ENCODE measurements around the gene OVCH2.
"Not testable (repeated sequence)": the region's sequence is repeated elsewhere in the genome, so short reads cannot be mapped to it uniquely, and the experiment has no call there.

OVCH2 gene, protein sequence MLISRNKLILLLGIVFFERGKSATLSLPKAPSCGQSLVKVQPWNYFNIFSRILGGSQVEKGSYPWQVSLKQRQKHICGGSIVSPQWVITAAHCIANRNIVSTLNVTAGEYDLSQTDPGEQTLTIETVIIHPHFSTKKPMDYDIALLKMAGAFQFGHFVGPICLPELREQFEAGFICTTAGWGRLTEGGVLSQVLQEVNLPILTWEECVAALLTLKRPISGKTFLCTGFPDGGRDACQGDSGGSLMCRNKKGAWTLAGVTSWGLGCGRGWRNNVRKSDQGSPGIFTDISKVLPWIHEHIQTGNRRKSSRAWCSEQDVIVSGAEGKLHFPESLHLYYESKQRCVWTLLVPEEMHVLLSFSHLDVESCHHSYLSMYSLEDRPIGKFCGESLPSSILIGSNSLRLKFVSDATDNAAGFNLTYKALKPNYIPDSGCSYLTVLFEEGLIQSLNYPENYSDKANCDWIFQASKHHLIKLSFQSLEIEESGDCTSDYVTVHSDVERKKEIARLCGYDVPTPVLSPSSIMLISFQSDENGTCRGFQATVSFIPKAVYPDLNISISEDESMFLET

DNA sequence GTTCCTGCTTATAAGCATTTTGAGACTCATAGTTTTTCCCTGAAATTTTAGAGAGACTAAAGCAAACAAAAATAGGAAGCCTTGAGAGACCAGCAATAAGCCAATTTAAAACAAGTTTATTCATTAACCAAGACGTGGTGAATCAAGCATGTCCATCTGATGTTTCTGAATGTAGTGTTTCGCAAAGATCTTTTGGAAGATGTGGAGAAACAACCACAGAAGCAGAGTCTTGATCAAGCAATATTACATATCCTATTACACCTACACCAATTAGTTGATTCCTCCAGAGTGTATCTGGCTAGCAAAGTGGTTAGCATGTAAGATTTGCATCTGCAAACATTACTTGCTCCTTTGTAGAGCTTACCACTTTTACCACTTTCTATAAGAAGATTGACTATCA, at the start of gene OVCH2:
Gene OVCH2 (minus strand): TSS at position 101 of the 400 bp plus-strand sequence. CDS start 83 bp downstream, at position 18.
- in situ Hi-C loops (cut with MboI; ENCODE audit: low sequenced_read_pairs): no loop called here

DNA sequence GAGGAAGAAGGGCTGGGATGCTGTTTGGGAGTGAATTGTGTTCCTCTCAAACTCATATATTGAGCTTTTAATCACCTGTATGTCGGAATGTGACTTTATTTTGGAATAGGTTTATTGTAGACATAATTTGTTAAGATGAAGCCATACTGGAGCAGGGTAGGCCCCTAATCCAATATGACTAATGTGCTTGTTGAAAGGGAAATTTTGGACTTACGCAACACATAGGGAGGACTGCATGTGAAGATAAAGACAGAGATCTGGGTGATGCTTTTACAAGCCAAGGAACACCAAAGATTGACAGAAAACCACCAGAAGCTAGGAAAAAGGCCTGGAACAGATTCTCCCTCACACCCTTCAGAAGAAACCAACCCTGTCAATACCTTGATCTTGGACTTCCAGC, 43.2 kb upstream of the OVCH2 start:
- in situ Hi-C loops (cut with MboI; ENCODE audit: low sequenced_read_pairs): no loop called here

DNA sequence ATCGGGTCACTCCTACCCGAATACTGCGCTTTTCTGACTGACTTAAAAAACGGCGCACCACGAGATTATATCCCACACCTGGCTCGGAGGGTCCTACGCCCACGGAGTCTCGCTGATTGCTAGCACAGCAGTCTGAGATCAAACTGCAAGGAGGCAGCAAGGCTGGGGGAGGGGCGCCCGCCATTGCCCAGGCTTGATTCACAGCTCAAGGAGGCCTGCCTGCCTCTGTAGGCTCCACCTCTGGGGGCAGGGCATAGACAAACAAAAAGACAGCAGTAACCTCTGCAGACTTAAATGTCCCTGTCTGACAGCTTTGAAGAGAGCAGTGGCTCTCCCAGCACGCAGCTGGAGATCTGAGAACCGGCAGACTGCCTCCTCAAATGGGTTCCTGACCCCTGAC, 28.5 kb upstream of the OVCH2 start:
- in situ Hi-C loops (cut with MboI; ENCODE audit: low sequenced_read_pairs): not testable (repeated sequence)

DNA sequence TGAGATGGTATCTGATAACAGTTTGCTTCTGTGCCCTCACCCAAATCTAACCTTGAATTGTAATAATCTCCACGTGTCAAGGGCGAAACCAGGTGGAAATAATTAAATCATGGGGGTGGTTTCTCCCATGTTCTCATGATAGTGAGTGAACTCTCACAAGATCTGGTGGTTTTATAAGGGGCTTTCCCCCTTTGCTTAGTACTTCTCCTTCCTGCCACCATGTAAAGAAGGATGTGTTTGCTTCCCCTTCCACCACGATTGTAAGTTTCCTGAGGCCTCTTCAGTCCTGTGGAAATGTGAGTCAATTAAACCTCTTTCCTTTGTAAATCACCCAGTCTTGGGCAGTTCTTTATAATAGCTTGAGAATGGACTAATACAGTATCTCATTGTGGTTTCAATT, 8.5 kb upstream of the OVCH2 start:
- in situ Hi-C loops (cut with MboI; ENCODE audit: low sequenced_read_pairs): no loop called here

GRCh38 chr11:7703740-7704139, 2.5 kb downstream of the OVCH2 start:
- in situ Hi-C loops (cut with MboI; ENCODE audit: low sequenced_read_pairs): no loop called here

- in situ Hi-C loops (cut with MboI; ENCODE audit: low sequenced_read_pairs): loop anchor here (25.0 kb wide), 1 partner anchor 584 kb away; no protein-coding TSS in a partner anchor
Measured at GRCh38 chr11:7696424-7696823, 9.9 kb downstream of the OVCH2 start.

GRCh38 chr11:7694235-7694634, 12.0 kb downstream of the OVCH2 start:
- in situ Hi-C loops (cut with MboI; ENCODE audit: low sequenced_read_pairs): loop anchor here (25.0 kb wide), 1 partner anchor 582 kb away; no protein-coding TSS in a partner anchor

- in situ Hi-C loops (cut with MboI; ENCODE audit: low sequenced_read_pairs): loop anchor here (25.0 kb wide), 1 partner anchor 580 kb away; no protein-coding TSS in a partner anchor
Measured at GRCh38 chr11:7692426-7692825, 13.9 kb downstream of the OVCH2 start.

GRCh38 chr11:7691759-7692350, 14.4 kb downstream of the OVCH2 start:
- in situ Hi-C loops (cut with MboI; ENCODE audit: low sequenced_read_pairs): loop anchor here (25.0 kb wide), 1 partner anchor 580 kb away; no protein-coding TSS in a partner anchor

DNA sequence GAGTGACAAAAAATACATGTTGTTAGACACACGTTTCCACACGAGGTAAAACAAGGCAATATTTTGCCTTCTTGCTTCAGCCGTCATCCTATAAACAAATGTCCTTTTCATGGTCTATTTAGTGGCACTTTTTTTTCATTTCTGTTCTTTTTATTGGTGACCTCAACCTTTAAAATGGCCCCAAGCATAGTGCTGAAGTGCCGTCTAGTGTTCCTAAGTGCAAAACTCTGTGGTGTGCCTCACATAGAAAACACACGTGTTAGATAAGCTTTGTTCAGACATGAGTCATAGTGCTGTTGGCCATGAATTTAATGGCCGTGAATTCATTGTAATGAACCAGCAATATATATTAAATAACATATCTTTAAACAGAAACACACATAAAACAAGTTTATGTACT, 15.6 kb downstream of the OVCH2 start:
- in situ Hi-C loops (cut with MboI; ENCODE audit: low sequenced_read_pairs): loop anchor here (25.0 kb wide), 1 partner anchor 578 kb away; no protein-coding TSS in a partner anchor

GRCh38 chr11:7689239-7689638, 17.0 kb downstream of the OVCH2 start:
- in situ Hi-C loops (cut with MboI; ENCODE audit: low sequenced_read_pairs): loop anchor here (25.0 kb wide), 1 partner anchor 577 kb away; no protein-coding TSS in a partner anchor

DNA sequence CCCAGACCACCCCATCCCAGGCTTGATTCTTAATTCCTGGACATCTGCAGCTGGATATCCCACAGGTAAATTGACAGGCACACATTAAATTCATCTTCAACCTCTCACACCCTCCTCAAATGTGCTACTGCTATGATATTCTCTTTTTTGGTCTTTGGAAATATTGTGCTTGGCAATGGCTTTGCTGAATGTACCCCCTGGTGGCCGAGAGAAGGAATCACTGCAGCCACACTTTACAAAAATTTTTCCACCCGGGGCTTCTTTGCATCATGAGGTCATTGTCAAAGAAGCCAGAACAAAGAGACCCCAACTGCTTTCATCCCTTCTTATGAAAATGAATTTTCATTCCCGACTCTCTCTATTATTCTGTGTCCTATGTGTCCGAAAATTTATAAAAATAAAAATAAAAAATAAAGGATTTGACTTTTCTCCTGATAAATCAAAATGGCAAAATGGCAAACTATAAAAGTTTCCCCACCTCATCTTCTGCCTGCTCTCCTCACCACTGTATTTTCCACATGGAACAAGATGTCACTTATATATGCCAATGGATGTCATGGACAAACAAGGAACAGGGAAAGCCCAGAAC, 17.9 kb downstream of the OVCH2 start:
- in situ Hi-C loops (cut with MboI; ENCODE audit: low sequenced_read_pairs): loop anchor here (25.0 kb wide), 1 partner anchor 576 kb away; no protein-coding TSS in a partner anchor

DNA sequence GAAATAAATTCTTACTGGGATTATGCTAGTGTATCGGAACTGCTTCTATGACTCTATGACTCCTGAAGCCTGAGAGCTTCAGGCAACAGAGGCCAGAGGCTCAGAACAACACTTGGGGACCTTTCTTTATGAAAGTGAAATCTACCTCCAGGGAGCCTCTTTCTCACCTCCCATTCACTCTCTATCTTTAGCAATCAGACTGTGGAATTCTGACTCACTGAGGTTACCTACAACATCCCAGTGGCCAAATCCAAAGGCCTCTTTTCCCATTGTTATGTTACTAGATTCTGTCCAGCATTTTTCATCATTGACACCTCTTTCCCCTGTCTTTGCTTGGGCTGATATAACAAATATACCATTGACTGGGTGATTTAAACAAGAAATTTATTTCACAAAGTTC, 18.9 kb downstream of the OVCH2 start:
- in situ Hi-C loops (cut with MboI; ENCODE audit: low sequenced_read_pairs): loop anchor here (25.0 kb wide), 1 partner anchor 575 kb away; no protein-coding TSS in a partner anchor

DNA sequence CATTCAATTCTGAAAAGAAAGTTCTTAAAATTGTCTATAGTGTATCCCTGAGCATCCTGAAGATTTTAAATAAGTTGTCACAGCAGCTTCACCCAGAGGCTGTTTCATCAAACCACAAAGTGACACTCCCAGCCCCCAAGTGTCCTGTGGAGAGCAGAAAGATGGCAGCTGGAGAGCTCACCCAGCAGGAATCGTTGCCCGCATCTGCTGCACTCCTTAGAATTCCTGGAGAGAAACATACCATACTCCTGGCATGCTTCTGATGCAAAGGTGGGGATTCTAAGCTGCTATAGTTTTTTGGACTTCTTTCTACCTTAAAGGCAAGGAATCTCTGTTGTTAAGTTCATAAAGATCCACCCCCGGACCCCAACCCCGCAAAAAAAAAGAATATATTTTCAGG, 19.5 kb downstream of the OVCH2 start:
- in situ Hi-C loops (cut with MboI; ENCODE audit: low sequenced_read_pairs): loop anchor here (25.0 kb wide), 1 partner anchor 574 kb away; no protein-coding TSS in a partner anchor

DNA sequence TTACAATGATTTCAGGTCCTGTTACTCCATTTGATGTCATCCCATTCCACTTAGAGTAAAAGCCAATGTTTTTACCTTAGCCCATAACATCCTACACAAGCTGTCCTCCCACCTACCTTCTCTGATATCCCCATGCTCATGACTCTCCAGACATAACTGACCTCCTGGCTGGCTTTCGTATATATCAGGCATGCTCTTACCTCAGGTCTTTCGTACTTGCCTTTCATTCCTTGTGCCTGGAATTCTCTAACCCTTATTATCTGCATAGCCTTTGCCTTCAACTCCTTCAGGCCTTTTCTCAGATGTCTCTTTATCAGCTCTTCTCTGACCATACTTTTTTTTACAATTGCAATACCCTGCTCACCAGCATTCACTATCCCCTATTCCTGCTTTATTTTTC, 22.7 kb downstream of the OVCH2 start:
- in situ Hi-C loops (cut with MboI; ENCODE audit: low sequenced_read_pairs): loop anchor here (25.0 kb wide), 1 partner anchor 571 kb away; no protein-coding TSS in a partner anchor

GRCh38 chr11:7677796-7678201, 28.5 kb downstream of the OVCH2 start:
- in situ Hi-C loops (cut with MboI; ENCODE audit: low sequenced_read_pairs): loop anchor here (25.0 kb wide), 1 partner anchor 565 kb away; no protein-coding TSS in a partner anchor

GRCh38 chr11:7677071-7677470, 29.2 kb downstream of the OVCH2 start:
- in situ Hi-C loops (cut with MboI; ENCODE audit: low sequenced_read_pairs): loop anchor here (25.0 kb wide), 1 partner anchor 565 kb away; no protein-coding TSS in a partner anchor

DNA sequence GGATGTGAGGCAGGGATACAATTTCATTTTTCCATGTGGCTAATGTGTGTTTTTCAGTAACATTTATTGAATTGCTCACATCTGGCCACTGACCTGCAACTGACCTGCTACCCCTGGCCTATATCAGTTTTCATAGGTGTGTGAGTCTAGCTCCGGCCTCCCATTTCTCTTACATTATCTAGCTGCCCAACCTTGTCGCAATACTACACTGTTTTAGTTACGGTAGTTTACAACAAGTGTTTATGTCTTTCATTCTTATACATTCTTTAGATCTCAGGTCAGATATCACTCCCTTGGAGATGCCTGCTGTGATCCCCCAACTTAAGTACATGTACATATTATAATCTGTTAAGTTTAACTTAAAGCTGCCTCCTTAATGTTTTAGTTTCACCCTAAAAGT, 30.6 kb downstream of the OVCH2 start:
- in situ Hi-C loops (cut with MboI; ENCODE audit: low sequenced_read_pairs): loop anchor here (25.0 kb wide), 1 partner anchor 563 kb away; no protein-coding TSS in a partner anchor

DNA sequence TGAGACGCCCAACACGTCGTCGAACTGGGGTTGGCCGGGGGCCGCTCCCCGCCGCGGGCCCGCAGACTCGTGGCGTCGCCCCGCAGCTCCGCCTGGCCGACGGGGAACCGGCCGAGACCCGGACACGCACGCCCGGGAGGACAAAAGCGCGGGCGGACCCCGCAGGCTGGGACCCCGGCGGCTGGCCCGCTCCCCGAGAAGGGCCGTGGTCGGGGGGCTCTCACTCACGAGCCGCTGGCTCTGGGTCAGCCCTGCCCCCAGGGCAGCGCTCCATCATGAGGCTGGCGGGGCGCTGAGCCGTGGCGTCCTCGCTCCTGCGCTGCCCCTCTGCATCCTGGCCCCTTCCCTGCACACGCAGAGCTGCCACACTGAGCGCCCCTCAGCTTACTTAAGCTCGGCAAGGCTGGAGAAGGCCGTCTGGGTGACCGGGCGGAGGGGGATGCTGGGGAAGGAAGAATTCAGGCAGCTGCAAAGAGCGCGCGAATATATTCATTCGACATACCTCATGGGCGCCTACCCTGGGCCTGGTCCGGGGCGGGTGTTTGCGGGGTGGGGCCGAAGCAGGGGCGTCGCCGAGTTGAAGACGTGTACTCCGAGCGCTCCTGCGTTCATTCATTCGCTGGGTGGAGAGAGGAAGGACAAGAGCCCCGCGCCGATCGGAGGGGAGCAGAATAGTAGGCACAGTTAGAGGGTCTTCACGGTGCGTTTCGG, 32.4 kb downstream of the OVCH2 start:
- in situ Hi-C loops (cut with MboI; ENCODE audit: low sequenced_read_pairs): no loop called here
